Brain microvascular endothelial cell (primary cell): ENCODE data around the gene JAG1.
"Not testable (repeated sequence)": the region's sequence is repeated elsewhere in the genome, so short reads cannot be mapped to it uniquely, and the experiment has no call there.

Experiments
- DNase-seq: peaks from one replicate; pipeline ENCODE4 v3.0.0-alpha.2; 2020
- H3K27ac ChIP-seq: fragments of 250-450 bp; sonication (Bioruptor Pico); 2 replicates; pipeline ENCODE4 v1.5.1; 2020; ENCODE audit warnings: mild to moderate bottlenecking, moderate library complexity
- H3K27me3 ChIP-seq: fragments of 250-450 bp; sonication (Bioruptor Pico); replicated peaks from 2 replicates; pipeline ENCODE4 v1.5.1; 2020; ENCODE audit warnings: mild to moderate bottlenecking
- H3K36me3 ChIP-seq: fragments of 250-450 bp; sonication (Bioruptor Pico); replicated peaks from 2 replicates; pipeline ENCODE4 v1.5.1; 2020; ENCODE audit warnings: mild to moderate bottlenecking
- H3K4me3 ChIP-seq: 2 replicates; pipeline ENCODE4 v1.5.1; 2011; ENCODE audit warnings: low read depth, mild to moderate bottlenecking, control low read depth, low read length, moderate library complexity
- in situ Hi-C: cut with HindIII; loops from 2 replicates; pipeline ENCODE4 v1.10.0; 2017; ENCODE audit warnings: low sequenced_read_pairs, low pct_ligation_motif_present
- TF ChIP-seq, protein P1 (sequence below): IDR thresholded peaks from 2 replicates; pipeline ENCODE4 v1.5.1; 2011; ENCODE audit warnings: low read depth, mild to moderate bottlenecking, moderate library complexity, low read length, control low read depth, inconsistent platforms; ENCODE audit errors: missing control alignments

JAG1 gene

DNA sequence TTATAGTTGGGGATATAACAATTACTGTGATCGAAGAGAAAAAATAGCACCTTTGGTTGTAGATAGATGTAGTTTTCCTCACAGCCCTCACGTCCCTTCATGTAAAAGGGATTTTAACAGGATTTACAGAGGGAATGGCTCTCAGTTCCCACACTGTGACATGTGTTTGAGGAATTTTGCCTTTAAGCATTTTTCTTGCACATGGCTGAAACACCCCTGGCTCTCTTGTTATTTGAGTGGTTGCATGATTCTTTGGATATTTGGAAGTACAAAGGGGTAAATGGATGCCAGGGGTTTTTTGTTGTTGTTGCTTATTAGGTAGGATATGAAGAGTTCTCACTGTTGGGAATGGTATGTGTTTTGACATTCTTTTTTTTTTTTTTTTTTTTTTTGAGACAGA, 48.2 kb downstream of the JAG1 start:
- H3K36me3 ChIP-seq: no peaks in the 10 kb centered on the region
- in situ Hi-C loops: no loop called here
- no peak overlapping the region for H3K4me3 ChIP-seq
- no peak for DNase-seq
- no peak overlapping the region for H3K27ac ChIP-seq
- no peaks in the 10 kb centered on the region for H3K27me3 ChIP-seq
- TF ChIP-seq, protein P1, sequence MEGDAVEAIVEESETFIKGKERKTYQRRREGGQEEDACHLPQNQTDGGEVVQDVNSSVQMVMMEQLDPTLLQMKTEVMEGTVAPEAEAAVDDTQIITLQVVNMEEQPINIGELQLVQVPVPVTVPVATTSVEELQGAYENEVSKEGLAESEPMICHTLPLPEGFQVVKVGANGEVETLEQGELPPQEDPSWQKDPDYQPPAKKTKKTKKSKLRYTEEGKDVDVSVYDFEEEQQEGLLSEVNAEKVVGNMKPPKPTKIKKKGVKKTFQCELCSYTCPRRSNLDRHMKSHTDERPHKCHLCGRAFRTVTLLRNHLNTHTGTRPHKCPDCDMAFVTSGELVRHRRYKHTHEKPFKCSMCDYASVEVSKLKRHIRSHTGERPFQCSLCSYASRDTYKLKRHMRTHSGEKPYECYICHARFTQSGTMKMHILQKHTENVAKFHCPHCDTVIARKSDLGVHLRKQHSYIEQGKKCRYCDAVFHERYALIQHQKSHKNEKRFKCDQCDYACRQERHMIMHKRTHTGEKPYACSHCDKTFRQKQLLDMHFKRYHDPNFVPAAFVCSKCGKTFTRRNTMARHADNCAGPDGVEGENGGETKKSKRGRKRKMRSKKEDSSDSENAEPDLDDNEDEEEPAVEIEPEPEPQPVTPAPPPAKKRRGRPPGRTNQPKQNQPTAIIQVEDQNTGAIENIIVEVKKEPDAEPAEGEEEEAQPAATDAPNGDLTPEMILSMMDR: no peak

DNA sequence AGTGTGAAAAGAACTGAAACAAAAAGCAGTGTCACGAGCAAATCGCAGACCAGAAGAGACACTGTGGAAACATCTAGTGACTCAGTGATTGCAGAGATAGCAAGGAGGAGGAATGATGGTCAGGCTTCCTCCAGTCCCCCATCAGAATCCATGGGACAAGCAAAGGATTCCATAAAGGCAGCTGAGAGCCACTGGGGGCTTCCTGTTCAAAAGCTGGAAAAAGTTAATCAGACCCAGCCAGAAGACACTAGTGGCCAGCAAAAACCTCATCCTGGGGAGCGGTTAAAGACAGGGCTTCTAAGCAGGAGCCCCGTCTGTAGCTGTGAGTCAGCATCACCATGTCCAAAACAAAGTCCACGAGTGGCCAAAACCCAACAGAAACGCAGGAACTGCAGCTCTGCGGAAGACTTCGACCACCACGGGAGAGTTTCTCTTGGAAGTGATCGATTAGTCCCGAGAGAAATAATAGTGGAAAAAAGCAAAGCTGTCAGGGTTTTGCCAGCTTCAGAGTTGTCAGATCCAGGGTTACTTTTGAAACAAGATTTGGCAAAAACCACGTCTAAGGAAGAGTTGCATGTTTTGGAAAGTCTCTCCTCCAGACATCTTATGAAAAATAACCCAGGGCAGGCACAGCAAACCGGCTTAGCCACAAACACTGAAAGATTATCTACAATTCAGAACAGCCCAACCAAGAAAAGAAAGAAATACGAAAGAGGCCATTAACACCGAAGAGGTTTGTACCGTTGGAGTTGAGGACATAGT, 51.0 kb downstream of the JAG1 start:
- TF ChIP-seq, protein P1: peak; percentile 3
- no peaks in the 10 kb centered on the region for H3K36me3 ChIP-seq
- DNase-seq: peak; percentile 71
- no peaks in the 10 kb centered on the region for H3K27me3 ChIP-seq
- no peak overlapping the region for H3K4me3 ChIP-seq
- H3K27ac ChIP-seq: peak overlapping the region; percentile 82
- in situ Hi-C loops: no loop called here

DNA sequence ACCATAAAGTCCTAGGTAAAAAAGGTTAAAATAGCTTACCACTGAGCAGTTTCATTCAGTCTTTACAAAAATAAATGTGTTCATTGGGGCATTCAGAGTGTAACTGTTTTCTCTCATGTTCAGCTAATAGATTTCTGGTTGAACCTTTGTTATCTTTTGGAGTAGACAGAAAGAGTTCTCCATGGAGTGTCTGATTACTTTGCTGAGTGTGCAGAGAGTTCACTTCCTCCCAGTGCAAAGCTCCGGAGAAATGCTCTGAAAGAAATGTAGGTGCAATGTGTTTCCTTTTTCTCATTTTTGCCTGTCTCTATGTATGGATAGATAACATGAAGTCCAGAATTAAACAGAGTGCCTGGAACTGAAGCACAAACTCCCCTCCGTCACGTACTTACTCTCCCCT, 52.6 kb downstream of the JAG1 start:
- H3K27me3 ChIP-seq: no peaks in the 10 kb centered on the region
- TF ChIP-seq, protein P1: no peak
- H3K27ac ChIP-seq: no peak overlapping the region
- no peak for DNase-seq
- no peaks in the 10 kb centered on the region for H3K36me3 ChIP-seq
- H3K4me3 ChIP-seq: no peak overlapping the region
- in situ Hi-C loops: no loop called here

DNA sequence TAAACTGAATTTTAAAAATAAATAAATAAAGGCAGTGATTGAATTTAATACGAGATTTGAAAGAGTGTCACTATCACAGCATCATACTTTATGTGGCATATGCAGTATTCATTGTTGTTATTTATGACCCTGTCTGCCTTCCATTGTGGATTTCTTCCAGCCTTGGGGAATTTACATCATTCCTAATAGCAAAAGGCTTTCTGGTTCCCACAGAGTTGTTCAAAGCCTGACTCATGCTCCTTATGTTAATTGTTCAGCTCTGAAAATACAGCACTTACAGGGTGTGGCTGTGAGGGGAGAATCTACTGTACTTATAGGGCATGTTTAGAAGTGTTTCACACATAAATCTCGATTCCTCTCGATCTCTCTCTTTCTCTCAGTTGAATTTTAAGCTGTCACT, 54.4 kb downstream of the JAG1 start:
- in situ Hi-C loops: no loop called here
- no peak overlapping the region for H3K4me3 ChIP-seq
- no peaks in the 10 kb centered on the region for H3K36me3 ChIP-seq
- peak; percentile 83 for DNase-seq
- peak overlapping the region; percentile 77 for H3K27ac ChIP-seq
- no peaks in the 10 kb centered on the region for H3K27me3 ChIP-seq
- TF ChIP-seq, protein P1: no peak

DNA sequence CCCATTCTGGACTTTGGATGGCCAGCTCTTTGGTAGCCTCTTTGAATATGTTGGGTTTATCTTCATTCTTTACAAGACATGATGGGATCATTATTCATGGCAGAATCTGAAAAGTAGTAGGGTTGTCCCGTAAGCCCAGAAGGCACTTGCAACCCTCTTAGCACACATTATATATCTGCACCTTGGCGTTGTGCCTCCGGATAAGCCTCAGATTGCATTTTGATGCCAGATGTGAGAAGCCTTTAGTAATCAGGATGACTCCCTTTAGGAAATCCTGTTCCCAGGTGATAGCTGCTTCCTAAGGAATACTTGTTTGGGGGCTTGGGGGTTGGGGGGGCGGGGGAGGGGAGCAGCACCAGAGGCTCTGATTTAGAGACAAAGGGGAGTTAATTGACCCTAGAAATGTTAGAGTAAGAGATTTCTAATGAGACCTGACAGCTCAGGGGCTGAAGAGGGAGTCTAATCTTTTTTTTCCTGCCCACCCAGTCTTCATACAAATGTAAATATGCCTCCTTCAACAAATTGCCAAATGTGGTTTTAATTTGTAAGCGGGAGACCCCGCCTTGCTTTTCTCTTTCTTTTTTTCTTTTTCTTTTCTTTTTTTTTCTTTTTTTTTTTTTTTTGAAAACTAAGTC, 55.1 kb downstream of the JAG1 start:
- in situ Hi-C loops: no loop called here

DNA sequence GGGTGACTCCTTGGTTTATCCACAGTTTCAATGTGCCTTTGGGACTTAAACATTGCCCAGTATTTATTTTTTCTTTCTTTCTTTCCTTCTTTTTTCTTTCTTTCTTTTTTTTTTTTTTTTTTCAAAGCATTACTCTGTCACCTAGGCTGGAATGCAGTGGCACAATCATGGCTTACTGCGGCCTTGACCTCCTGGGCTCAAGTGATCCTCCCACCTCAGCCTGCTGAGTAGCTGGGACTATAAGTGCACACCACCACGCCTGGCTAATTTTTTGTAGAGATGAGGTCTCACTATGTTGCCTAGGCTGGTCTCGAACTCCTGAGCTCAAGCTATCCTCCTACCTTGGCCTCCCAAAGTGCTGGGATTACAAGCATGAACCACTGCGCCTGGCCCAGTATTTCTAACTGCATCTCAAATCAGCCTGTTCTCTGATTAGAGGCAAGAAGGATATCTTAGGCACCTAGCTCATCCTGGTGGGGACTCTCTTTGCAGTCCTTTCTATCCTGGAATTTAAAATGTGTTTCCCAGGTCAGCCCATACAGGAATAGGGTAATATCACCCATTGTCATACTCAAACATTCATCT, 56.2 kb downstream of the JAG1 start:
- DNase-seq, in situ Hi-C loops, H3K4me3 ChIP-seq, H3K27ac ChIP-seq, H3K36me3 ChIP-seq, H3K27me3 ChIP-seq: not testable (repeated sequence)

More for the DNA sequence above, 55.1 kb downstream of the JAG1 start:
- Histone ChIP-seq H3K27ac (peak overlapping the region; percentile 77), H3K27me3 (no peaks in the 10 kb centered on the region), H3K36me3 (no peaks in the 10 kb centered on the region), H3K4me3 (no peak overlapping the region)
- DNase-seq: no peak
- TF ChIP-seq, protein P1: no peak
